ENCODE measurements around the gene FOLH1. TPM values are rescaled to one million over a fixed set of nuclear protein-coding genes. Genes with fewer than 3 reads are reported as not detected.

Gene FOLH1
- 0.40 and 4.2 TPM in 2 replicates for total RNA-seq

GRCh38 chr11:49208006-49208721 is at the start of gene FOLH1:
FOLH1 (minus strand) TSS chr11:49208602; CDS start chr11:49208409, 193 bp downstream.

Other genes with a start within 250 kb of the FOLH1 start
- gene TRIM51G, start 224.7 kb downstream of the FOLH1 start, total RNA-seq: not detected in 2 replicates
- gene TRIM49B, start 179.8 kb downstream of the FOLH1 start, total RNA-seq: not detected in 2 replicates
- gene TRIM64C, start 149.5 kb downstream of the FOLH1 start, total RNA-seq: not detected in 2 replicates

Data from thoracic aorta endothelial cell (primary cell).